ENCODE measurements around the gene MAP3K6.

DNA sequence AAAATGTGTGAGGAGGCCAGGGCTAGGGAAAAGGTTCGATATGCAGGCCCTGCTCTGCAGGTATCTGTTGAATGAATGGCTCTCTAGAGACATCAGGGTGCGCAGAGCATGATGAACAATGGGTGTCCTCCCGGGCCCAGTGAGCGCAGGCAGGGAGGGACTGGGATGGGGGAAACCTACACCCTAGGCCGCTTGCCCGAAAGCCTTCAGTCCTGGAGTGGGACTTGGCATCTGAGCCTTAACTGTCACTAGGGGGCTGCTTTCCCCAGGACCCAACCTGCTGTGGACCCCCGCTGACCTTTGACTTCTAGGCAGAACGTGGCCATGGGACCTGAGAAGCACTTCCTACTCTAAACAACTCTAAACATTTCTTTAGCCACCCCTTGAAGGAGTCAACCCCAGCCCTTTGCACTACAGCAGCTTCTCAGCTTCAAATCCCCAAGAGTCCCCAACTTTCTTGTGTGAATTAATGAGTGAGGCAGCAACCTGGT is 444 bp upstream of the MAP3K6 start:
- TF ChIP-seq EZH2phosphoT487 (IDR thresholded peaks at IDR 0.05; ENCODE audit: low read length) (no peak), CTCF (IDR thresholded peaks at IDR 0.05; ENCODE audit: low read length) (no peak)

Data from MM.1S (cell line).